Parathyroid adenoma (tissue), 2 donors: ENCODE data around the gene ATP5F1A.
"Not testable (repeated sequence)": the region's sequence is repeated elsewhere in the genome, so short reads cannot be mapped to it uniquely, and the experiment has no call there.

Experiments
- H2AFZ ChIP-seq: fragments of 300-600 bp; sonication (generic); one replicate; pipeline ENCODE4 v1.7.0; 2017; ENCODE audit warnings: antibody characterized with exemption, mild to moderate bottlenecking
- H3K27ac ChIP-seq: fragments of 300-600 bp; sonication (generic); one replicate; pipeline ENCODE4 v1.7.0; 2017
- H3K27me3 ChIP-seq: fragments of 300-600 bp; sonication (generic); one replicate; pipeline ENCODE4 v1.7.0; 2017; ENCODE audit warnings: low read length; ENCODE audit not compliant: control insufficient read depth, insufficient read depth
- H3K36me3 ChIP-seq: fragments of 300-600 bp; sonication (generic); one replicate; pipeline ENCODE4 v1.7.0; 2017; ENCODE audit warnings: low read length; ENCODE audit not compliant: control insufficient read depth, insufficient read depth
- H3K4me1 ChIP-seq: fragments of 300-600 bp; sonication (generic); one replicate; pipeline ENCODE4 v1.7.0; 2017; ENCODE audit warnings: control low read depth
- H3K4me2 ChIP-seq: fragments of 300-600 bp; sonication (generic); one replicate; pipeline ENCODE4 v1.7.0; 2017; ENCODE audit warnings: low read length
- H3K4me3 ChIP-seq: fragments of 300-600 bp; sonication (generic); one replicate; pipeline ENCODE4 v1.7.0; 2017; ENCODE audit warnings: low read depth, low read length
- H3K79me2 ChIP-seq: fragments of 300-600 bp; sonication (generic); one replicate; pipeline ENCODE4 v1.7.0; 2017; ENCODE audit warnings: control low read depth
- H3K9ac ChIP-seq: fragments of 300-600 bp; sonication (generic); one replicate; pipeline ENCODE4 v1.7.0; 2017; ENCODE audit warnings: mild to moderate bottlenecking
- H3K9me3 ChIP-seq: fragments of 300-600 bp; sonication (generic); one replicate; pipeline ENCODE4 v1.7.0; 2017; ENCODE audit warnings: low read length; ENCODE audit not compliant: control insufficient read depth
- TF ChIP-seq, protein P1 (sequence below): fragments of 300-600 bp; sonication (generic); IDR thresholded peaks from one replicate; pipeline ENCODE4 v1.7.0; 2017; ENCODE audit warnings: antibody characterized with exemption, mild to moderate bottlenecking
- donor health status: primary hyperparathyroidism.

Gene ATP5F1A

DNA sequence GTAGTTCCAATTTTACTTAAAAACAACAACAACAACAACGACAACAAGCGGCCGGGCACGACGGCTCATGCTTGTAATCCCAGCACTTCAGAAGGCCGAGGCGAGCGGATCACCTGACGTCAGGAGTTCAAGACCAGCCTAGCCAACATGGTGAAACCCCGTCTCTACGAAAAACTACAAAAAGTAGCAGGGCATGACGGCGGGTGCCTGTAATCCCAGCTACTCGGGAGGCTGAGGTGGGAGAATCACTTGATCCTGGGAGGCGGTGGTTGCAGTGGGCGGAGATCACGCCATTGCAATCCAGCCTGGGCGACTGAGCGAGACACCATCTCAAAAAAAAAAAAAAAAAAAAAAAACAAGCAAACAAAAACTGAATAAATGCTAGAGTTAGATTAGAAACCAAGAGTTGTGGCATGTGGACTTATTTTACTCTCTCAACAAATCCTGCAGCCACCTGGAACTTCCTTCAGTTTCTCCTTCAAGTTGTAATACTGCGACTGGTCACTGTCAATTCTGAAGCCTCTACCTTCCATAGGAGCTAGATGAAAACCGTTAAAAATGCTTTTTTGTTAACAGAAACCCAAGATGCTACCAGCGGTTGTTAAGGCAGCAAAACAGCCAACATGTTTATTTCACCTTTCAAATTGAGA is 1.3 kb downstream of the ATP5F1A start:
- peaks cover 37% of the 10 kb centered on the region for H3K79me2 ChIP-seq
- no peaks in the 10 kb centered on the region for H3K27me3 ChIP-seq
- H2AFZ ChIP-seq: no peak overlapping the region
- H3K27ac ChIP-seq: peak overlapping the region; percentile 94
- peak overlapping the region; percentile 92 for H3K4me3 ChIP-seq
- peaks cover 14% of the 10 kb centered on the region for H3K4me1 ChIP-seq
- H3K4me2 ChIP-seq: peak overlapping the region; percentile 97
- TF ChIP-seq, protein P1, sequence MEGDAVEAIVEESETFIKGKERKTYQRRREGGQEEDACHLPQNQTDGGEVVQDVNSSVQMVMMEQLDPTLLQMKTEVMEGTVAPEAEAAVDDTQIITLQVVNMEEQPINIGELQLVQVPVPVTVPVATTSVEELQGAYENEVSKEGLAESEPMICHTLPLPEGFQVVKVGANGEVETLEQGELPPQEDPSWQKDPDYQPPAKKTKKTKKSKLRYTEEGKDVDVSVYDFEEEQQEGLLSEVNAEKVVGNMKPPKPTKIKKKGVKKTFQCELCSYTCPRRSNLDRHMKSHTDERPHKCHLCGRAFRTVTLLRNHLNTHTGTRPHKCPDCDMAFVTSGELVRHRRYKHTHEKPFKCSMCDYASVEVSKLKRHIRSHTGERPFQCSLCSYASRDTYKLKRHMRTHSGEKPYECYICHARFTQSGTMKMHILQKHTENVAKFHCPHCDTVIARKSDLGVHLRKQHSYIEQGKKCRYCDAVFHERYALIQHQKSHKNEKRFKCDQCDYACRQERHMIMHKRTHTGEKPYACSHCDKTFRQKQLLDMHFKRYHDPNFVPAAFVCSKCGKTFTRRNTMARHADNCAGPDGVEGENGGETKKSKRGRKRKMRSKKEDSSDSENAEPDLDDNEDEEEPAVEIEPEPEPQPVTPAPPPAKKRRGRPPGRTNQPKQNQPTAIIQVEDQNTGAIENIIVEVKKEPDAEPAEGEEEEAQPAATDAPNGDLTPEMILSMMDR: no peak
- H3K9me3 ChIP-seq: no peaks in the 10 kb centered on the region
- no peak overlapping the region for H3K9ac ChIP-seq
- H3K36me3 ChIP-seq: peaks cover 5% of the 10 kb centered on the region

DNA sequence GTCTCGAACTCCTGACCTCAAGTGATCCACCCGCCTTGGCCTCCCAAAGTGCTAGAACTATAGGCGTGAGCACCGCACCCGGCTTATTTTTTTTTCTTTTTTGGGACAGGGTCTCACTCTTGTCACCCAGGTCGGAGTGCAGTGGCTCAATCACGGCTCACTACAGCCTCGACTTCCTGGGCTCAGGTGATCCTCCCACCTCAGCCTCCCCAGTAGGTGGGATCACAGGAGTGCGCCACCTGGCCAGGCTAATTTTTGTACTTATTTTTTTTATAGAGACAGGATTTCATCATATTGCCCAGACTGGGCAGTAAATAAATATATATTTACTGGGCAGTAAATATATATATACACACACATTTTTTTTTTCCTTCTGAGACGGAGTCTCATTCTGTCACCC is 2.6 kb downstream of the ATP5F1A start:
- H3K9ac ChIP-seq: no peak overlapping the region
- H3K79me2 ChIP-seq: peaks cover 47% of the 10 kb centered on the region
- TF ChIP-seq, protein P1: no peak
- peaks cover 21% of the 10 kb centered on the region for H3K4me1 ChIP-seq
- no peaks in the 10 kb centered on the region for H3K9me3 ChIP-seq
- no peak overlapping the region for H2AFZ ChIP-seq
- H3K36me3 ChIP-seq: peaks cover 5% of the 10 kb centered on the region
- peak overlapping the region; percentile 97 for H3K4me2 ChIP-seq
- peak overlapping the region; percentile 43 for H3K4me3 ChIP-seq
- H3K27ac ChIP-seq: no peak overlapping the region
- no peaks in the 10 kb centered on the region for H3K27me3 ChIP-seq

DNA sequence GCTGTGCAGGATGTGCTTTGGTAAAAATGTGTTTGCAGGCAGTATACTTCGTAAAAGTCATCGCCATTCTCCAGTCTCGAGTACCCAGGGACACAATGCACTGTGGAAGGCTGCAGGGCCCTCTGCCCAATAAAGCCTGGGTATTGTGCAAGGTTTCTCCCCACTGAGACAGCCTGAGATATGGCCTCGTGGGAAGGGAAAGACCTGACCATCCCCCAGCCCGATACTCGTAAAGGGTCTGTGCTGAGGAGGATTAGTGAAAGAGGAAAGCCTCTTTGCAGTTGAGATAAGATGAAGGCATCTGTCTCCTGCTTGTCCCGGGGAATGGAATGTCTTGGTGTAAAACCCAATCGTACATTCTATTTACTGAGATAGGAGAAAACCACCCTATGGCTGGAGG is 9.6 kb downstream of the ATP5F1A start:
- H3K36me3 ChIP-seq, H3K27ac ChIP-seq, H3K4me2 ChIP-seq: not testable (repeated sequence)

DNA sequence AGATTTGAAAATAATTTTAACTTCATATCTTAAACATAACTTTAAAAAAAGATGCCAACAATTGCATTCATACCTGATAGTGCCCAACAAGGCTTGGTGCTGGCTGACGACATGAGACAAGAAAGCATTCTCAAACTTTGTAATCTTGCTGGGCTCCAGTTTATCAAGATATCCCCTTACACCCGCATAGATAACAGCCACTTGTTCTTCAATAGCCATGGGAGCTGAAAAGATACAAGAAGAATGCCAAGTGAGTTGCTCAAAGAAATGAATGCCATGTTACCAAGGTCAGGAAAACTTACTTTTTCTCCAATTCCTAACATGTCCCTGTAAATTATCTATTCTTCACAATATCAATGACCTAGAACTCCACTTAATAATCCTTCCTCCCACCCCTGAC is 13.7 kb downstream of the ATP5F1A start:
- H3K79me2 ChIP-seq: peaks cover 3% of the 10 kb centered on the region
- peaks cover 14% of the 10 kb centered on the region for H3K4me1 ChIP-seq
- no peak overlapping the region for H3K9ac ChIP-seq
- TF ChIP-seq, protein P1: no peak
- no peaks in the 10 kb centered on the region for H3K9me3 ChIP-seq
- peak overlapping the region; percentile 5 for H3K27ac ChIP-seq
- no peak overlapping the region for H3K4me3 ChIP-seq
- no peaks in the 10 kb centered on the region for H3K27me3 ChIP-seq
- H3K4me2 ChIP-seq: no peak overlapping the region
- no peak overlapping the region for H2AFZ ChIP-seq
- H3K36me3 ChIP-seq: no peaks in the 10 kb centered on the region

More for the DNA sequence above, 9.6 kb downstream of the ATP5F1A start:
- H2AFZ ChIP-seq, H3K9me3 ChIP-seq, H3K27me3 ChIP-seq, H3K9ac ChIP-seq, H3K4me3 ChIP-seq: not testable (repeated sequence)
- H3K4me1 ChIP-seq: peaks cover 24% of the 10 kb centered on the region
- H3K79me2 ChIP-seq: peaks cover 24% of the 10 kb centered on the region

DNA sequence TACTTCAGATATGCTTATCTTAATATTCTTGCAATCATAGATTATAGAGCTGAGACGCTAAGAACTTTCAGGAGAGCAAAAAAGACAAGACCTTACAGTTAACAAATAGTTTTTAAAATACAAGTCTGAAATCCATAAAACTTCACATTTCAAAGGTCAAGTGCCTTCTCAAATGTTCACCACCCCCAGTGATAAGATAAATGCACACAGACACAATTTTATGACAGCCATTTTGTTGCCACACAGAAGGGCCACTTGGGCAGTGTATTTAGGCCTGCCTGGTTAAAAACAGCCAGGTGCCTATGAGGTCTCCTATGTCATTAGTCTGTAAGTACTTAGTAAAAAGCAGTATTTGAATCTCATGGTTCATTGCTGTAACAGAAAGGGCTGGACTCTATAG is 17.9 kb downstream of the ATP5F1A start:
- Histone ChIP-seq H3K36me3 (no peaks in the 10 kb centered on the region), H3K4me2 (no peak overlapping the region), H3K27me3 (no peaks in the 10 kb centered on the region), H2AFZ (no peak overlapping the region), H3K27ac (no peak overlapping the region), H3K4me1 (peaks cover 9% of the 10 kb centered on the region), H3K9ac (no peak overlapping the region), H3K79me2 (no peaks in the 10 kb centered on the region), H3K4me3 (no peak overlapping the region), H3K9me3 (no peaks in the 10 kb centered on the region)
- TF ChIP-seq, protein P1: no peak
